IMR-90 (cell line): ENCODE measurements around the gene RALA. TPM values are rescaled to one million over a fixed set of nuclear protein-coding genes. Genes with fewer than 3 reads are reported as not detected.

Experiments used
- ATAC-seq: fragments of 200-7000 bp; cut with Tn5 transposase; 2 replicates; pipeline ENCODE4 v1.9.1; 2020; ENCODE audit warnings: low read depth, mild to moderate bottlenecking, moderate library complexity
- BruUV-seq: library from RNA; stranded (reverse); fragments of 400-500 nt; replicated peaks from 2 replicates; lab custom pipeline; 2021; lab: Mats Ljungman, UMichigan
- CTCF ChIA-PET: fragments of 300-600 bp; formaldehyde crosslinking; extraction: SDS; loops from one replicate; lab custom pipeline; 2021; ENCODE audit warnings: antibody characterized with exemption; lab: Yijun Ruan, JAX
- POLR2A ChIA-PET: fragments of 300-600 bp; sonication (Branson Sonifier 250); formaldehyde crosslinking; loops from one replicate; lab custom pipeline; 2022; ENCODE audit warnings: antibody characterized with exemption; ENCODE audit not compliant: unreplicated experiment; lab: Charles Lee
- DNase-seq: peaks from one replicate; pipeline ENCODE4 v3.0.0; 2013
- H2AFZ ChIP-seq: replicated peaks from 2 replicates; pipeline ENCODE3; 2013; ENCODE audit warnings: low read length, mild to moderate bottlenecking; ENCODE audit not compliant: poor library complexity
- H2AK5ac ChIP-seq: 2 replicates; pipeline ENCODE4 v1.6.1; 2013; ENCODE audit warnings: low read depth, low read length, inconsistent platforms
- H2AK9ac ChIP-seq: replicated peaks from 2 replicates; pipeline ENCODE3; 2013; ENCODE audit warnings: mild to moderate bottlenecking, low read depth, low read length, moderate library complexity; ENCODE audit not compliant: poor library complexity
- H2BK120ac ChIP-seq: 2 replicates; pipeline ENCODE4 v1.6.1; 2013; ENCODE audit warnings: low read depth, low read length, inconsistent platforms
- H2BK15ac ChIP-seq: 3 replicates; pipeline ENCODE4 v1.6.1; 2013; ENCODE audit warnings: low read depth, low read length, inconsistent platforms
- H2BK20ac ChIP-seq: 2 replicates; pipeline ENCODE4 v1.6.1; 2013; ENCODE audit warnings: low read depth, mild to moderate bottlenecking, inconsistent platforms, low read length, moderate library complexity
- H2BK5ac ChIP-seq: 2 replicates; pipeline ENCODE4 v1.6.1; 2013; ENCODE audit warnings: mild to moderate bottlenecking, low read depth, low read length, inconsistent platforms; ENCODE audit not compliant: poor library complexity, severe bottlenecking
- H3K14ac ChIP-seq: replicated peaks from 2 replicates; pipeline ENCODE4 v1.6.1; 2013; ENCODE audit warnings: low read depth, low read length, inconsistent platforms
- H3K18ac ChIP-seq: 2 replicates; pipeline ENCODE4 v1.6.1; 2013; ENCODE audit warnings: low read depth, low read length, control low read depth
- H3K23ac ChIP-seq: 2 replicates; pipeline ENCODE4 v1.6.1; 2013; ENCODE audit warnings: low read depth, low read length, inconsistent platforms
- H3K27ac ChIP-seq: 2 replicates; pipeline ENCODE4 v1.5.1; 2013; ENCODE audit warnings: mild to moderate bottlenecking, control low read depth, low read length; ENCODE audit not compliant: insufficient read depth
- H3K27me3 ChIP-seq: 2 replicates; pipeline ENCODE4 v1.6.1; 2013; ENCODE audit warnings: low read length; ENCODE audit not compliant: control insufficient read depth, insufficient read depth
- H3K36me3 ChIP-seq: 2 replicates; pipeline ENCODE4 v1.6.1; 2013; ENCODE audit warnings: low read length, mixed read lengths; ENCODE audit not compliant: control insufficient read depth, insufficient read depth
- H3K4ac ChIP-seq: 2 replicates; pipeline ENCODE4 v1.6.1; 2013; ENCODE audit warnings: low read depth, low read length, inconsistent platforms
- H3K4me1 ChIP-seq: 2 replicates; pipeline ENCODE4 v1.6.1; 2013; ENCODE audit warnings: low read length, mixed read lengths; ENCODE audit not compliant: control insufficient read depth, insufficient read depth
- H3K4me2 ChIP-seq: 2 replicates; pipeline ENCODE4 v1.6.1; 2013; ENCODE audit warnings: low read depth, mild to moderate bottlenecking, control low read depth, low read length, moderate library complexity
- H3K4me3 ChIP-seq: 2 replicates; pipeline ENCODE4 v1.5.1; 2013; ENCODE audit warnings: low read depth, mild to moderate bottlenecking, control low read depth, low read length, moderate library complexity; ENCODE audit not compliant: insufficient read depth
- H3K56ac ChIP-seq: 2 replicates; pipeline ENCODE4 v1.6.1; 2013; ENCODE audit warnings: low read length, inconsistent platforms; ENCODE audit not compliant: insufficient read depth; ENCODE audit errors: extremely low read depth
- H3K79me1 ChIP-seq, 2 experiments: 2 replicates each; pipeline ENCODE4 v1.6.1; 2013; ENCODE audit warnings: low read length in 2 of 2, inconsistent platforms in 1 of 2, low read depth in 1 of 2
- H3K9ac ChIP-seq: 2 replicates; pipeline ENCODE4 v1.6.1; 2013; ENCODE audit warnings: low read depth, low read length, control low read depth
- H3K9me1 ChIP-seq: 2 replicates; pipeline ENCODE4 v1.6.1; 2013; ENCODE audit warnings: low read length, inconsistent platforms; ENCODE audit not compliant: insufficient read depth
- H3K9me3 ChIP-seq: 2 replicates; pipeline ENCODE4 v1.6.1; 2013; ENCODE audit warnings: low read length; ENCODE audit not compliant: control insufficient read depth, insufficient read depth
- H4K20me1 ChIP-seq: 2 replicates; pipeline ENCODE4 v1.6.1; 2013; ENCODE audit warnings: low read length, inconsistent platforms; ENCODE audit not compliant: insufficient read depth
- H4K5ac ChIP-seq: 2 replicates; pipeline ENCODE4 v1.6.1; 2013; ENCODE audit warnings: mild to moderate bottlenecking, low read depth, low read length, control low read depth
- H4K8ac ChIP-seq, 2 experiments: 2 replicates each; pipeline ENCODE4 v1.6.1; 2013; ENCODE audit warnings: low read depth in 2 of 2, low read length in 2 of 2, control low read depth in 1 of 2, inconsistent platforms in 1 of 2
- H4K91ac ChIP-seq: 2 replicates; pipeline ENCODE4 v1.6.1; 2013; ENCODE audit warnings: low read depth, low read length, inconsistent platforms; ENCODE audit not compliant: insufficient read depth
- CEBPB ChIP-seq: IDR thresholded peaks from 2 replicates; pipeline ENCODE4 v1.6.1; 2012; ENCODE audit warnings: low read depth, low read length, improper control_type of control experiment
- CHD1 ChIP-seq: IDR thresholded peaks from 2 replicates; pipeline ENCODE4 v1.6.1; 2012; ENCODE audit warnings: low read depth, low read length, improper control_type of control experiment
- CTCF ChIP-seq: conservative IDR thresholded peaks from 2 replicates; pipeline ENCODE4 v1.5.1; 2012; ENCODE audit warnings: mild to moderate bottlenecking, low read depth, low read length, improper control_type of control experiment
- MAFK ChIP-seq: IDR thresholded peaks from 2 replicates; pipeline ENCODE4 v1.6.1; 2012; ENCODE audit warnings: low read depth, low read length, improper control_type of control experiment
- MAZ ChIP-seq: IDR thresholded peaks from 2 replicates; pipeline ENCODE4 v1.6.1; 2012; ENCODE audit warnings: low read depth, mild to moderate bottlenecking, low read length, improper control_type of control experiment, moderate library complexity, borderline replicate concordance
- RAD21 ChIP-seq: IDR thresholded peaks from 2 replicates; pipeline ENCODE4 v1.6.1; 2012; ENCODE audit warnings: low read length, improper control_type of control experiment
- RFX5 ChIP-seq: IDR thresholded peaks from 2 replicates; pipeline ENCODE4 v1.8.0; 2012; ENCODE audit warnings: low read depth, mild to moderate bottlenecking, low read length, moderate library complexity
- SMC3 ChIP-seq: fragments of 150-350 bp; IDR thresholded peaks from 2 replicates; pipeline ENCODE4 v1.6.1; 2016; ENCODE audit warnings: low read depth, mild to moderate bottlenecking, antibody characterized with exemption, low read length, moderate library complexity
- WGBS, 2 experiments: methylation state at CpG; one replicate each; pipeline versions ENCODE4 v1.1.5 to v1.1.7; 2013; ENCODE audit warnings: missing lambda C conversion rate in 2 of 2; ENCODE audit not compliant: insufficient read length in 1 of 2; ENCODE audit errors: extremely low coverage in 2 of 2; 5-methylcytosine and 5-hydroxymethylcytosine counted together
- dilution Hi-C: fragments of 300-500 bp; cut with HindIII; formaldehyde crosslinking; loops from one replicate; pipeline ENCODE4 v1.14.3; 2018; ENCODE audit warnings: low sequenced_read_pairs; ENCODE audit not compliant: unreplicated experiment
- in situ Hi-C: fragments of 300-500 bp; cut with MboI; formaldehyde crosslinking; loops from 3 replicates; pipeline ENCODE4 v1.14.3; 2019; ENCODE audit warnings: low sequenced_read_pairs, inconsistent platforms, mixed read lengths
- intact Hi-C: fragments of 100-400 bp; cut with micrococcal nuclease; formaldehyde crosslinking; loops from 2 replicates; pipeline ENCODE4 v1.10.0; 2022
- polyA plus RNA-seq, 3 experiments: library from polyadenylated mRNA; depleted of rRNA; stranded (reverse); fragments of >200 nt; gene quantifications; 2 replicates each; pipeline ENCODE4 v1.2.3, GENCODE V29; 2012; ENCODE audit warnings: low replicate concordance in 1 of 3
- total RNA-seq: library from RNA; depleted of rRNA; stranded (reverse); fragments of >200 nt; gene quantifications from 2 replicates; pipeline ENCODE4 v1.2.3, GENCODE V29; 2012
- TF ChIP-seq, protein P1 (sequence below): fragments of 150-350 bp; IDR thresholded peaks from 2 replicates; pipeline ENCODE4 v1.6.1; 2017; ENCODE audit warnings: mild to moderate bottlenecking, antibody characterized with exemption, low read length, low read depth

Gene RALA
- total and polyA plus RNA-seq, 2 of the 4 experiments (the other 2 are of a cell fraction) = 7.7 to 20.5 TPM

DNA sequence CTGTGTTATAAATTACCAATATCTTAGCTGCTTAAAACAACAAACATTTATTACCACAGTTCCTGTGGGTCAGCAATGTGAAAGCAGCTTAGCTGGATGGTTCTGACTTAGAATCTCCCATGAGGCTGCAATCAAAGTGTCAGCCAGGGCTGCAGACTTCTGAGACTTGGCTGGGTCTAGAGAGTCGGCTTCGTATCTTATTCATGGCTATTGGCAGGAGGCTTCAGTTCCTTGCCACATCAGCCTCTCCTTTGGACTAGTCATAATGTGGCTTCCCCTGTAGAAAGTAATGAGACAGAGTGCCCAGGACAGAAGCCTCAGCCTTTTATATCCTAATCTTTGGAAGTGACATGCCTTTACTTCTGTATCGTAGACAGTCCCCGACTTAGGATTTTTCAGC lies 27.3 kb downstream of the RALA start:
- Histone ChIP-seq H3K4me3 (no peak overlapping the region), H3K27me3 (no peaks in the 10 kb centered on the region), H3K36me3 (no peaks in the 10 kb centered on the region), H2BK20ac (no peak overlapping the region), H3K4me1 (peaks cover 7% of the 10 kb centered on the region), H3K18ac (peak overlapping the region; percentile 37), H3K56ac (no peak overlapping the region), H3K4ac (no peak overlapping the region), H4K5ac (peak overlapping the region; percentile 12), H3K9me1 (peaks cover 10% of the 10 kb centered on the region), H2AK9ac (no peak overlapping the region), H3K9me3 (no peaks in the 10 kb centered on the region), H3K27ac (peak overlapping the region; percentile 78), H4K20me1 (peaks cover 31% of the 10 kb centered on the region), H2BK5ac (no peak overlapping the region), H2AK5ac (peak overlapping the region; percentile 23; the same call in 1 of the 2 replicates), H3K9ac (no peak overlapping the region), H3K4me2 (peak overlapping the region; percentile 58), H3K23ac (no peak overlapping the region), H4K8ac (peak overlapping the region in 1 of 2 experiments; percentile 37; a peak in 2 of 4 replicates), H2BK15ac (no peak overlapping the region; the same call in 2 of the 3 replicates), H2AFZ (no peak overlapping the region), H3K79me1 (peaks cover 26 to 69% of the 10 kb centered on the region in 2 experiments), H2BK120ac (peak overlapping the region; percentile 9; the same call in 1 of the 2 replicates), H3K14ac (no peak overlapping the region), H4K91ac (0 out of 2 replicates have a peak overlapping the region, but pooled peaks have one; percentile 10)
- ChIA-PET POLR2A (interaction anchor here (0.6 kb wide), 2 partner anchors 16 to 33 kb away, joined by 3 to 5 read pairs; no protein-coding TSS in a partner anchor), CTCF (interaction anchor here (0.8 to 1.7 kb wide), 3 partner anchors 8 to 70 kb away, joined by 3 to 6 read pairs (median 6); no protein-coding TSS in a partner anchor)
- intact Hi-C loops (loop anchor here (5.0 kb wide), 1 partner anchor 58 kb away; no protein-coding TSS in a partner anchor), in situ Hi-C loops (no loop called here), dilution Hi-C loops (no loop called here)
- DNase-seq = peak; percentile 81
- ATAC-seq = peak; percentile 70
- no TSS peak for BruUV-seq
- 20% methylated on average over 2 of the region's 4 CpGs; no CpG with 5 or more reads in 1 of the 2 experiments for WGBS, 2 experiments
- no peak for TF ChIP-seq RFX5
- no peak for TF ChIP-seq CTCF
- 0 out of 2 replicates have a peak, but pooled peaks have one; percentile 3 for TF ChIP-seq MAFK
- no peak for TF ChIP-seq CHD1
- no peak for TF ChIP-seq CEBPB
- TF ChIP-seq, protein P1, sequence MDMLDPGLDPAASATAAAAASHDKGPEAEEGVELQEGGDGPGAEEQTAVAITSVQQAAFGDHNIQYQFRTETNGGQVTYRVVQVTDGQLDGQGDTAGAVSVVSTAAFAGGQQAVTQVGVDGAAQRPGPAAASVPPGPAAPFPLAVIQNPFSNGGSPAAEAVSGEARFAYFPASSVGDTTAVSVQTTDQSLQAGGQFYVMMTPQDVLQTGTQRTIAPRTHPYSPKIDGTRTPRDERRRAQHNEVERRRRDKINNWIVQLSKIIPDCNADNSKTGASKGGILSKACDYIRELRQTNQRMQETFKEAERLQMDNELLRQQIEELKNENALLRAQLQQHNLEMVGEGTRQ = no peak
- no peak for TF ChIP-seq MAZ
- 0 out of 2 replicates have a peak, but pooled peaks have one; percentile 5 for TF ChIP-seq SMC3
- no peak for TF ChIP-seq RAD21
